ENCODE data around the gene PPM1J.

- no peak for TF ChIP-seq ARID1B (IDR thresholded peaks at IDR 0.05)
- TF ChIP-seq SMAD1 (IDR thresholded peaks at IDR 0.05; ENCODE audit: low read depth, low read length, partially characterized antibody): no peak
Measured at GRCh38 chr1:112672009-112672408, 43.1 kb downstream of the PPM1J start.
